GM10248 (cell line): ENCODE results near the gene AMT.
"Not testable (repeated sequence)": the region's sequence is repeated elsewhere in the genome, so short reads cannot be mapped to it uniquely, and the experiment has no call there.

ENCODE experiments used
- CTCF ChIA-PET: fragments of 300-600 bp; sonication (Branson Sonifier 250); formaldehyde crosslinking; extraction: SDS; loops from one replicate; lab custom pipeline; 2021; ENCODE audit warnings: antibody characterized with exemption; lab: Yijun Ruan, JAX
- POLR2A ChIA-PET: fragments of 350-650 bp; sonication (Branson Sonifier 250); formaldehyde crosslinking; extraction: SDS; loops from one replicate; lab custom pipeline; 2020; ENCODE audit warnings: antibody characterized with exemption; lab: Yijun Ruan, JAX
- DNase-seq: peaks from one replicate; pipeline ENCODE4 v3.0.0; 2012; ENCODE audit errors: extremely low spot score
- CTCF ChIP-seq: IDR thresholded peaks from 2 replicates; pipeline ENCODE4 v1.5.1; 2012; ENCODE audit warnings: mild to moderate bottlenecking, low read depth; ENCODE audit errors: extremely low read depth, missing control alignments, control extremely low read depth

Gene AMT

GRCh38 chr3:49399461-49399860, 22.8 kb downstream of the AMT start:
- TF ChIP-seq CTCF, result no peak
- no peak for DNase-seq
- POLR2A ChIA-PET, result interaction anchor here (0.6 kb wide), 1 partner anchor 11 kb away, joined by 3 read pairs; no protein-coding TSS in a partner anchor
- CTCF ChIA-PET, result interaction anchor here (1.4 kb wide), 1 partner anchor 50 kb away, joined by 3 read pairs; no protein-coding TSS in a partner anchor

- DNase-seq, result no peak
- CTCF ChIA-PET, result no interaction called here
- no peak for TF ChIP-seq CTCF
- POLR2A ChIA-PET, result interaction anchor here (0.6 kb wide), 2 partner anchors 14 to 318 kb away, joined by 3 to 4 read pairs; partner anchors contain the start of genes RHOA and TCTA
These were observed 24.8 kb downstream of the AMT start for GRCh38 chr3:49397470-49397869.

GRCh38 chr3:49391310-49391709, 31.0 kb downstream of the AMT start:
- CTCF ChIA-PET, POLR2A ChIA-PET, DNase-seq: not testable (repeated sequence)

GRCh38 chr3:49389297-49389696, 33.0 kb downstream of the AMT start:
- CTCF ChIA-PET, result interaction anchor here (0.8 to 1.6 kb wide), 5 partner anchors 10 to 60 kb away, joined by 3 to 8 read pairs (median 5); partner anchors contain the start of gene USP4
- no peak for DNase-seq
- TF ChIP-seq CTCF, result no peak
- POLR2A ChIA-PET, result interaction anchor here (0.7 to 1.0 kb wide), 2 partner anchors 29 to 49 kb away, joined by 3 read pairs; no protein-coding TSS in a partner anchor

- CTCF ChIA-PET, result interaction anchor here (0.8 to 1.6 kb wide), 5 partner anchors 9 to 49 kb away, joined by 3 to 8 read pairs (median 5); partner anchors contain the start of gene USP4
- no peak for DNase-seq
- POLR2A ChIA-PET, result interaction anchor here (0.7 to 1.0 kb wide), 2 partner anchors 24 to 48 kb away, joined by 3 read pairs; partner anchors contain the start of genes RHOA and TCTA
- no peak for TF ChIP-seq CTCF
These were observed 33.9 kb downstream of the AMT start for GRCh38 chr3:49388289-49388820.

GRCh38 chr3:49387721-49388120, 34.6 kb downstream of the AMT start:
- ChIA-PET POLR2A (no interaction called here), CTCF (interaction anchor here (1.2 to 1.8 kb wide), 3 partner anchors 13 to 61 kb away, joined by 3 to 8 read pairs (median 4); partner anchors contain the start of gene USP4)
- no peak for DNase-seq
- no peak for TF ChIP-seq CTCF

GRCh38 chr3:49386056-49386756, 36.1 kb downstream of the AMT start:
- no peak for TF ChIP-seq CTCF
- DNase-seq, result no peak
- ChIA-PET CTCF (interaction anchor here (1.8 kb wide), 1 partner anchor 63 kb away, joined by 4 read pairs; no protein-coding TSS in a partner anchor), POLR2A (no interaction called here)
